OCI-LY3 (cell line): ENCODE results near the gene C8A.
A peak's percentile ranks its signal among the peaks of the same experiment; 100 is the strongest.

Experiments used
- H2AFZ ChIP-seq: fragments of 200-600, 300-600 bp; shearing (Covaris generic); 2 replicates; pipeline ENCODE4 v1.6.0; 2014; ENCODE audit warnings: antibody characterized with exemption, low read depth, low read length
- H3K27ac ChIP-seq: fragments of 200-600, 300-600 bp; sonication (generic); 2 replicates; pipeline ENCODE4 v1.5.1; 2014; ENCODE audit warnings: mild to moderate bottlenecking, low read length, moderate library complexity, mixed read lengths
- H3K27me3 ChIP-seq: fragments of 200-600, 300-600 bp; sonication (generic); 2 replicates; pipeline ENCODE4 v1.6.1; 2014; ENCODE audit warnings: low read depth, low read length, mixed read lengths
- H3K36me3 ChIP-seq: fragments of 200-600, 300-600 bp; sonication (generic); replicated peaks from 2 replicates; pipeline ENCODE3; 2014; ENCODE audit warnings: low read depth, low read length, mixed read lengths
- H3K4me1 ChIP-seq: fragments of 300-600, 200-600 bp; sonication (generic); 2 replicates; pipeline ENCODE4 v1.6.1; 2014; ENCODE audit warnings: low read length, mixed read lengths
- H3K4me2 ChIP-seq: fragments of 200-600, 300-600 bp; sonication (generic); 2 replicates; pipeline ENCODE4 v1.6.1; 2014; ENCODE audit warnings: low read length, mixed read lengths
- H3K4me3 ChIP-seq: fragments of 300-600, 200-600 bp; sonication (generic); 2 replicates; pipeline ENCODE4 v1.5.1; 2014; ENCODE audit warnings: antibody characterized with exemption, mild to moderate bottlenecking, low read length, moderate library complexity
- H3K79me2 ChIP-seq: fragments of 300-600, 200-600 bp; shearing (Covaris generic); 2 replicates; pipeline ENCODE4 v1.6.1; 2014; ENCODE audit warnings: mild to moderate bottlenecking, low read length, mixed read lengths
- H3K9ac ChIP-seq: fragments of 300-600, 200-600 bp; shearing (Covaris generic); 2 replicates; pipeline ENCODE4 v1.6.0; 2014; ENCODE audit warnings: mild to moderate bottlenecking, low read length, moderate library complexity
- H3K9me3 ChIP-seq: fragments of 200-600, 300-600 bp; shearing (Covaris generic); 2 replicates; pipeline ENCODE4 v1.6.1; 2014; ENCODE audit warnings: low read length, mixed read lengths; ENCODE audit not compliant: insufficient read depth
- H4K20me1 ChIP-seq: fragments of 200-600, 300-600 bp; sonication (generic); 2 replicates; pipeline ENCODE4 v1.6.1; 2016; ENCODE audit warnings: low read length, mixed read lengths; ENCODE audit not compliant: insufficient read depth
- CTCF ChIP-seq: fragments of 200-600, 300-600 bp; sonication (generic); IDR thresholded peaks from 2 replicates; pipeline ENCODE4 v1.5.1; 2014; ENCODE audit warnings: antibody characterized with exemption, low read length, low read depth
- EZH2phosphoT487 ChIP-seq: fragments of 200-600 bp; shearing (Covaris generic); IDR thresholded peaks from 2 replicates; pipeline ENCODE4 v1.6.1; 2018; ENCODE audit warnings: antibody characterized with exemption, mixed run types, low read depth

Gene C8A

GRCh38 chr1:56814205-56814604, 40.4 kb upstream of the C8A start:
- H3K79me2 ChIP-seq = no peaks in the 10 kb centered on the region
- H3K27ac ChIP-seq = no peak overlapping the region
- H3K4me2 ChIP-seq = no peak overlapping the region
- H3K9ac ChIP-seq = no peak overlapping the region
- H3K4me1 ChIP-seq = peaks cover 11% of the 10 kb centered on the region
- H3K4me3 ChIP-seq = no peak overlapping the region
- H3K9me3 ChIP-seq = no peaks in the 10 kb centered on the region
- H3K27me3 ChIP-seq = no peaks in the 10 kb centered on the region
- no peaks in the 10 kb centered on the region for H4K20me1 ChIP-seq
- no peak overlapping the region for H2AFZ ChIP-seq
- TF ChIP-seq EZH2phosphoT487 (no peak), CTCF (no peak)
- no peaks in the 10 kb centered on the region for H3K36me3 ChIP-seq

- no peak for TF ChIP-seq EZH2phosphoT487
- no peak for TF ChIP-seq CTCF
- Histone ChIP-seq H3K4me2 (no peak overlapping the region), H4K20me1 (no peaks in the 10 kb centered on the region), H3K9ac (no peak overlapping the region), H3K79me2 (no peaks in the 10 kb centered on the region), H2AFZ (no peak overlapping the region), H3K27me3 (no peaks in the 10 kb centered on the region), H3K4me3 (no peak overlapping the region), H3K4me1 (peaks cover 11% of the 10 kb centered on the region), H3K36me3 (no peaks in the 10 kb centered on the region), H3K9me3 (no peaks in the 10 kb centered on the region), H3K27ac (no peak overlapping the region; the same call in 1 of the 2 replicates)
Observed at GRCh38 chr1:56816264-56816663, 38.3 kb upstream of the C8A start.

- Histone ChIP-seq H3K9ac (no peak overlapping the region), H3K36me3 (no peaks in the 10 kb centered on the region), H4K20me1 (no peaks in the 10 kb centered on the region), H3K27me3 (peaks cover under 1% of the 10 kb centered on the region; the same call in 1 of the 2 replicates), H3K4me2 (peak overlapping the region; percentile 20; the same call in 1 of the 2 replicates), H2AFZ (no peak overlapping the region), H3K27ac (no peak overlapping the region; the same call in 1 of the 2 replicates), H3K4me1 (peaks cover 11% of the 10 kb centered on the region), H3K9me3 (no peaks in the 10 kb centered on the region), H3K79me2 (no peaks in the 10 kb centered on the region), H3K4me3 (no peak overlapping the region)
- TF ChIP-seq EZH2phosphoT487 (no peak), CTCF (no peak)
Observed at GRCh38 chr1:56816909-56817308, 37.7 kb upstream of the C8A start.

- H3K9ac ChIP-seq = no peak overlapping the region
- TF ChIP-seq CTCF = no peak
- TF ChIP-seq EZH2phosphoT487 = no peak
- peaks cover 5% of the 10 kb centered on the region; the same call in 1 of the 2 replicates for H3K27me3 ChIP-seq
- H3K36me3 ChIP-seq = no peaks in the 10 kb centered on the region
- H2AFZ ChIP-seq = no peak overlapping the region
- H3K4me2 ChIP-seq = no peak overlapping the region
- no peak overlapping the region for H3K27ac ChIP-seq
- peaks cover 11% of the 10 kb centered on the region for H3K4me1 ChIP-seq
- no peaks in the 10 kb centered on the region for H3K9me3 ChIP-seq
- no peaks in the 10 kb centered on the region for H4K20me1 ChIP-seq
- no peak overlapping the region for H3K4me3 ChIP-seq
- H3K79me2 ChIP-seq = no peaks in the 10 kb centered on the region
Observed at GRCh38 chr1:56817716-56818463, 36.7 kb upstream of the C8A start.
